Fibroblast of upper back skin (primary cell): ENCODE data around the gene COLEC11.
"Not testable (repeated sequence)": the region's sequence is repeated elsewhere in the genome, so short reads cannot be mapped to it uniquely, and the experiment has no call there.

Experiments used
- DNase-seq: peaks from one replicate; pipeline ENCODE4 v3.0.0-alpha.2; 2013

COLEC11 gene

DNA sequence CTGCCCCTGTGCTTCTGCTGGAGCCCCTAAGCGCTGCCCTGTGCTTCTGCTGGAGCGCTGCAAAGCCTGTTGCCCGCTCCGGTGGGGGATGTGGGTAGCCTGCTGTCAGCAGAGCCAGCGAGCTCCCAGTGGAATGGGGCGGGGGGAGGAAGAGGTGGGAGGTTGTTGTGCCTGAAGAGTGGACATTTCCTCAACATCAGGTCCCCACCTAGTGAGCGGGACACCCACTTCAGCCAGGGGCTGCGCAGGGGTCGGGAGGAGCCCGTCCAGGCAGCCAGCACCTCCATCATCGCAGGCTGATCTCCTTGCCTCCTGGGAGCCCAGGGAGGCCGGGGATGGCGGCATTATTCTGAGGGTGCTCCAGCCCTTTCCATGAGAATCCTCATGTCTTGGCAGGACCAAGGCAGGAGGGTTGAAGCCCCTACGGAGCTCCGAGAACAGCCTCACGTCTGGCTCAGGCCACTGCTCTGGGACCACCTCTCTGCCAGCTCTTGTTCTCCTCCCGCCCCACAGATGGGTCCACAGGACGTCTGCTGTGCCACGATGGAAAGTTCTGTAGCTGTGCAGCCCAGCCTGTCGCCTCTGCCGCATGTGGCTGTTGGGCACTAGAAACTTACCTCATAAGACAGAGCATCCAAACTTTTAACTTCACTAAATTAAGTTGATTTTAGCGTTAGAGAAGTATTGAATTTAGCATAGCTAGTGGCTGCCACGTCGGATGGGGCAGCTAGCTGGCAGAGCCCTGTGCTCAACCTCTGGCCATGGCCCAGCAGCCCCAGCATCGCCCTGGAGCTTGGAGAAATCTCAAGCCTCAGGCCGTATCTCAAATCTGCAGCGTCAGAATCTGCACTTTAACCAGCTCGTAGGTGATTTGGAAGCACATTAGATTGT, 61.2 kb downstream of the COLEC11 start:
- no peak for DNase-seq

DNA sequence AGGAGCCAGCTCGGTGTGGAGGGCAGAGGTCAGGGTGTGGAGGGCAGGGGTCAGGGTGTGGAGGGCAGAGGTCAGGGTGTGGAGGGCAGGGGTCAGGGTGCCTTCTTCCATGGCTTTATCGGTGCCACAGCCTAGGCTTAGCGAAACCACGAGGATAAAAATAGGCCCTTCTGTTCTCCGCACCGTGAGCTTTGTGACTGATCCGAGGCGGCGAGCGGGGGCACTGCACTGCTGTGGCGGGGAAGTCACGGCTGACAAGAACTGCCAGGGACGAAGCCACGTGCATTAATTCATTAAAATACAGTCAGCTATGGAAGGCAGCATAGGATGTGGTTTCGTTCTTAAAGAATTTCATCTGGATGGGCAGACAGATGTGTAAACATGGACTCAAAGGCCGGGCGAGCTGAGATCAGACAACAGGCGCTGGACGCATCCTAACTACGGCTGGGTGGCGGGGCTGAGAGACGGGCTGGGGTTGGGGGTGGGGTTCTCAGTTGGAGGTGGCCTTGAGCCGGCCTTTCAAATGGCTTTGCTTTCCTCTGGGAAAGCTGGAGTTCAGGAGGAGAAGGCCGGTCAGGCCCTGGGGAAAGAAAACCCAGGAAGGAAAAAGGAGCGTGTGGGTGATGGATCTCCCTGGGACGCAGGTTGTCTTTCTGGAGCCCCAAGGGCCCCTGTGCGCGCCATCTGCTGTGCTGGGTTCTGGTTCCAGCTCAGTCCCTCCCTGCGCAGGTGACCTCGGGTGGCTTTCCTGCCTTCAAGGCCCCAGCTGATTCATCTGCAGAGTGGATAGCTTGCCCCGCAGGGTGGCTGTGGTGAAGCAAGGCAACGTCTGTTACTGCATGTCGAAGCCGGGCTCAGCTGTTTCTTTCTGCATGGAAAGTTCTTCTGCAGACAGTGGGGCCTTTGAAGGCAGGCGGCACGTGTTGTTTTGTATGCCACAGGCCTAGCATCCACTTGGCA, 62.1 kb downstream of the COLEC11 start:
- DNase-seq = no peak

DNA sequence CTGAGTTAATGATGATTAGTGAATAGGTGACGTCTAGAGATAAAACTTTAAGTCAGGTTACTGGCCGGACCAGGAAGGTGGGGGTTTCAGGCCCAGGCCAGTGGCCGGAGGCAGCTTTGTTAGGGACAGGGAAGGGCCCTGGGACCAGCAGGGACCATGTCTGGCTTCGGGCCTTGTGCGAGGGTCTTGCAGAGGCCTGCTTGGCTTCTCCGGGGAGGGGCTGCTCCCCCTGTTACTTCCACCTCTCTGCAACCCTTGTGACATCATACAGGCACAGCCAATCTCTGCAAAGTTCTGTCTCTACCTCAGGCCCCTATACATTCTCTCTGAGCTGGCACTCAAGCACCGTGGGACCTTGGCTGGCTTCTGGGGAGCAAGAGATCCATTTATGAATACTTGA, 63.0 kb downstream of the COLEC11 start, which contains the start of gene ALLC:
Gene ALLC, plus strand, starts transcription at position 320 of the 400 bp plus-strand sequence. CDS start 12,958 bp downstream, outside the sequence.
- DNase-seq = no peak

DNA sequence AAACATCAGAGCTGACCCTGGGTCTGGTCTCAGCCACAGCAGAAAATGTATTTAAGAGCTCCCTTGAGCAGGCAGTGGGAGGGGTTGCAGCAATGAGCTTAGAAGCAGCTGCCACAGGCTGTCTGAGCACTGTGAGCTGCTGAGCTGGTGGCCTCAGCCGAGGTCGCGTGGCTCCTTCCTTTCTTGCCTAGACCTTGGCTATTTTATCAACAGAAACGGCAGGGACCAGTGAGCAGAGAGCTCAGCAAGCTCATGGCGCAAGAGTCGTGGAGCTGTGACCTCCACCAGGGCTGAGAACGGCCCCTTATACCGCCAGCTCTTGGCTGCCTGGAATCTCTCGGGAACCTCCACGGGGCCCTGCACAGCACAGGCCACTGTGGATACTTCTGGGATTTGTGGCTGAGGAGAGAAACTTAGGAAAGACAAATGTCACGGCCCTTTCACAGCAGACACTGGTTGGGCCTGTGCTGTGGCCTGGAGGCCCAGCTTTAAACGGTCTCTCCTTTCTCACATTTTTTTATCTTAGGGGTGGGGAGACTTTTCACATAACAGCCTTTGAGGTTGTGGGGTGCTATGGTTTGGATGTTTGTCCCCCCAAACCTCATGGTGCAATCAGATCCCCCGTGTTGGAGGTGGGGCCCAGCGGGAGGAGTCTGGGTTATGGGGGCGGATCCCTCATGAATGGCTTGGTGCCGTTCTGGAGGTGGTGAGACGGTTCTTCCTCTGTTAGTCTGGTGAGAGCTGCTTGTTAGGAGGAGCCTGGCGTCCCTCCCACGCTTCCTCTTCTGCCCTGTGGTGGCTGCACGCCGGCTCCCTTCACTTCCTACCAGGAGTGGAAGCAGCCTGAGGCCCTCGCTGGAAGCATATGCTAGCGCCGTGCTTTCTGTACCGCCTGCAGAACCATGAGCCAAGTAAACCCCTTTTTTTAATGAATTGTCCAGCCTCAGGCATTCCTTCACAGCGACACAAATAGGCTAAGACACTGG, 64.8 kb downstream of the COLEC11 start:
- DNase-seq = no peak

DNA sequence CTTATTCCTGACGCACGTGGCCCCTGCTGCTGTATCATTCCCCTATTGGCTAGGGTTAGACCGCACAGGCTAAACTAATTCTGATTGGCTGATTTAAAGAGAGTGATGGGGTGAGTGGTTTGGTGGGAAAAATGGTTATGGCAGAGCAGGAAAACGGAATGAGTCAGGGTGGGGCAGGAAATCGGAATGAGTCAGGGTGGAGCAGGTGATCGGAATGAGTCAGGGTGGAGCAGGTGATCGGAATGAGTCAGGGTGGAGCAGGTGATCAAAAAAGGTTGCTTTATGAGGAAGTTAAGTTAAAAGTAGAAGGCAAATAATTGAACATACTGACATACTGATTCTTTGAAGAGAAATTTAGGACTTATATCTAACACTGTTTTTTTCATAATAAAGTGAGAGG, 65.7 kb downstream of the COLEC11 start:
- not testable (repeated sequence) for DNase-seq

DNA sequence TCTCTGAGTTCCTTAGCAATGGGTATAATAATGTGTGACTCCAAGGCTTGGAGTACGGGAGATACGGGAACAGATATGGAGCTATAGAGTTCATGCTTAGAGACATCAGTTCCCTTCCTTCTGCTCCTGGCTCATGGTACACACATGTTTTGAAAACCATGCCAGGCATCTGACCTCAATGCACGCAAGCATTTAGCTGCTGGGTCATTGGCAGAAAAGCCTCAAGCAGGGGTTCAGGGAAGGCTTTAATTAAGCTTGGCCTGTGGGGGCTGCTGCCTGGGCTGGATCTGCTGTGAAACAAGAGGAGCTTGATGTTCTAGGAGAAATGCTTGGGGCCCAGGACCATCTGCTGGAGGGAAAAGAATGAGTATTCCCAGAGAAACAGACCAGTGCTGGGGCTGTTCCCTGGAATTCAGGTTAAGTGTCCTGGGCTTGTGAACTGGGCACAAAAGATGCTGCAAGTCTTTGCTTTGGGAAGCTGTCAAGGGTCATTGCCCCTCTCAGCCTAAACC, 66.3 kb downstream of the COLEC11 start:
- DNase-seq = peak; percentile 4

DNA sequence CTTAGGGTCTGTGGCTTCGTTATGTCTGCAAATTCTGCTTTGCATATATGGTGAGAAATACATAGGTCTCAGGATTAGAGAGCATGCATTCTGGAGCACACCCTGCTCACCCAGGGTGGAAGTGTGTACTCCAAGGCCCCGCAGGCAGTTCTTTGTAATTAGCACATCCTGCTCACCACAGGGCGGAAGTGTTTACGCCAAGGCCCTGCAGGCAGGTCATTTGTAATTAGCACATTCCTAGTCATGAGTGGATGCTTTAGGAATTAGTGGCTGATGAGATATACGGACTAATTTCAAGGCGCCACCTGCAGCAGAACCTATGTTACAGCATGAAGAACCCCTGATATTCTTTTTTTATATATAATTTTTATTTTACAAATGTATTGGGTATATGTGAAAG, 67.3 kb downstream of the COLEC11 start:
- no peak for DNase-seq

DNA sequence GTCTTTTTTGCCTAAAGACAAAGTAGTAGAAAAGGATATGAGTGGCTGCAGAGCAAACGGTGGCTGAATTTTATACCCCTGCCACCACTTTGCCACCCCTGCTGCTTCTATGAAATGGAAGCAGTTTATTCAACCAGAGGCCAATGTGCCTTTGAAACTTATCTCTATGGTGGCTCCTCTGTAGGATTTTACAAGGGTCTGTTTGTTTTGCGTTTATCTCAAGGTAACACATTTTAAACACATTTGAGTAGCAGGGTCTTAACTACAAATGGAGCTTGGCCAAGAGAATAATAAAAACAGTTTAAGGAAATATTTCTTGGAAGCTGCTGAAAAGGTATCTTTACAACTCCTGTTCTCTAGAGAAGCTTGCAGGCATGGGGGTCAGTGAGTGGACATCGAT, 69.2 kb downstream of the COLEC11 start:
- DNase-seq = no peak

DNA sequence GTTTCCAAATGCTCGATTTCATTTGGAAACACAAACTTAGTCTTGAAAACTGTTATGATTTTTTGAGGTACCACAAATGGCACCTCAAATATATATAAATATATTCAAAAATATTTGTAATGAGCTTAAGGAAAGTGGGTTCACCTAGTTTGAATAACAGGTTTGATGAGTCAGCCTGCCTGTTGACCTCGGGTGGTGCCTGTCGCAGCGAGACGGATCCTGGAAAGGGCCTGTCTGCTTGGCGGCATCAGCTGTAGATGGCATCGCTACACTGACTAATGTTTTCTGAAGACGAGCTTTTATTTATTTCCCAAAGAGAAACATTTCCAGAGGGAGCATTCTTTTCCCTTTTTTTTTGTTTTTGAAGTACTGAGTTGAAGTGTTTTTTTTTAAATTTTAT, 70.0 kb downstream of the COLEC11 start:
- DNase-seq = no peak

DNA sequence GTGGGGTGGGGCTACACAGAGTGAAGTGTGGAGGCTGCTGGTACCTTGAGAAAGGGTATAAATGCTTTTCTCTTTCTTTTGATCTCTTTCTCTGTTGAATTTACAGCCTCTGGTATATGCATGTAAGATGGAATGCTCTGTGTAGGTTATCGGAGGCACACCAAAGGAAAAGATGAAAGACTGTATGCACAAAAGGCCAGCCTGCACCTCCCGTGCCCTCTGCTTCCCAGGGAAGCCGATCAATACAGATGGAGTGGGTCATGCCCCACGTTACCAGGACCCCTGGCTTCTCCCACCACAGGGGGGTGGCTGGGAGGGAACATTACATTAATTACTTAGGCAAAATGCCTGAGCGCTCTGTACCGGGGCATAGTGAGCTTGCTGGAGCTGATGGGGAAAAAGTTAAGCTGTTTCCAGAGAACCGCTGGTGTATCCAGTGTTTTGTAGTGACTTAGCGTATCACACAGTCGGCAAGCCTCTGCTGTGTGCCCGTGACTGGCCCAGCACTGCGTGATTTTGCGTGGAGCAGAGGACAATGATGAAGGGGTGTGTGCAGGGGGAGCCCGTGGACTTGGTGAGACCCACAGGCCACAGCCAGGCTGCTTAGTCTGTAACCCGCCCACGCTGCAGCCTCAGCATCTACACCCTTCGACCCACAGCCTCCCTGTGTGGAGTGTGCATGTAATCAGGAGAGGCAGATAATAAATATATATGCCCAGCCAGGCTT, 71.1 kb downstream of the COLEC11 start:
- no peak for DNase-seq

DNA sequence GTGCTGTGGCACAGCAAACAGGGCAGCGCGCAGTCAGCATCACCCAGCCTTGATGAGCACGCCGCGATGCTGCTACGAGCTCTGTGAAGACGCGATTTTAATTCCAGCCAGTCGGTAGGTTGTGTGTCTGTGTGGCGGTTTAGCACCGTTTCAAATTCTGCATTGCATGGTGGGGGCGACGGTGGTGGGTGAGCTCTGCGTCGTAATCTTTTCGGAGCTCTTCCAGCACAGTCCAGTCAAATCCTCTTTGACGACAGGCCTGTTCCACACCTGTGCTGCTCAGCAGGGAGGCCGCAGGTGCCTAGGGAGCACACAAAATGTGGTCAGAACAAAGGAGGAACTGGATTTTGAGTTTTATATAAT, 71.7 kb downstream of the COLEC11 start:
- no peak for DNase-seq

DNA sequence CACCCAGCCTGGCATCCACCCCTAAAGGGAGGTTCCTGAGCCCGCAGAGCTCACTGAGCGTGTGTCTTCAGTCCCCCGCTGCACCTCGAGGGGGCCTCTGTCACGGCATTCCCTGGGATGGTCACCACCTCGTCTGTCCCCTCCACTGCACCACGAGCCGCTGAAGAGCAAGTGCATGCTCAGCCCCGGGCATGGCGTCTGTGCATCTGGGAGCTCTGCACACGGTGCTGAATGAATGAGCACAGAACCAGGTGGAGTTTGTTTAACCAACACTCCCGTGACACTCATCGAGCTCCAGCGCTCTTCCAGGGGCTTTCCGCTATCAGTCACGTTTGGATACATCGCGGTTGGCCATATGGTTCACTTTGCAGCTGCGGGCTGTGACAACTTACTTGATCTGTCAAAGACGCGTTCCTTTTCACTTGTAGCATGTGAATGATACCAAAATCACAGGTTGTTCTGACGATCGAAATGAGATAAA, 72.3 kb downstream of the COLEC11 start:
- no peak for DNase-seq

DNA sequence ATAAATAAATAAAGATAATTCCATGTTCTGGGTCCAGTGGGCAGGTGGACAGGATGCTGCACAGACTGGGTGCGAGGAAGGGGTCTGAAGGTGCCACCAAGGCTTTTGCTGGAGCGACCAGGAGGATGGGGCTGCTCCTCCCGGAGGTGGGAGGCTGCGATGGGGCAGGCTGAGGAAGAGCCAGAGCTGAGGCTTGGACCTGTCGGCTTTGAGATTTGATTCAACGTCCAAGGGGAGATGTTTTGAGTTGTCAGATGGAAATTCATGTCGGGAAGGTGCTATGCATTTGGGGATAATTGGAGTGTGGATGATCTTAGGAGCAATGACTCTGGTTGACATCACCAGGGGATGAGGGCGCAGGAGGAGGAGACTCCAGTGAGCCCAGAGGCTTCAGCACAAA, 74.7 kb downstream of the COLEC11 start:
- DNase-seq = no peak

DNA sequence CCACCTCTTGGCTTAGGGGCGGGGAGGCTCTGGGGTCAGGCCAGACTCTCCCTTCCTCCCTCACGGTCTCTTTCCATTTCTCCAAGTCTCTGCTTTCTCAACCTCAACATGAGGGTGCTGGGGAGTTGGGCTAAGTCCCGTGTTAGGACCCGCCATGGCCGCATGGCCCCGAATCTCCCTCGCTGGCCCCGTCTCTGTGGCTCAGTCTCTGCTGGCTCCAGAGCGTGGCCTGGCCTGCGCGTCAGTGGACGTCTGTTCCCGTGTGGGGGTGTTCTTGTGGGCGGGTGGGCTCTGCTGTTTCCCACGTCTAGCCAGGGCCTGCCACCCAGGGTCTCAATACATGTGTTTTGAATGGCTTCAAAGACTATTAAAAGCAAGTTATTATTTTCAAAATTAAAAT, 75.5 kb downstream of the COLEC11 start:
- DNase-seq = no peak

DNA sequence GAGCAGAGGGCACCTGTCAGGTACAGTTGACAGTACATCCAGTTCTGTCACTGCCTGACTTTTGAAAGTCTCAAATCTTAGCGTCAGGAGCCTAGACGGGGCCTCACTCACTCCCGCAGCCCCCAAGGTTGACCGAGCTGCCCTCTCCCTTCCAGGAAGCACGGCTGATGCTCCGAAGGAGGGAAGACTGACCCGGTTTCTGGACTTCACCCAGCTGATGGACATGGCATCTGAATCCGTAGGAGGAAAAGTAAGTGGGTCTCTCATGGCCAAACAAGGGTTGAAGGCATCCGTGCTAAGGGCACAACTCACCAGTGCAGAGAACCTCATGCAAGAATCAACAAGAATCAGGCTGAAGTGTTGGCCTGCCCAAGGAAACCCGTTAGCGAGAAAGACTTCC, 76.0 kb downstream of the COLEC11 start:
- DNase-seq = no peak

DNA sequence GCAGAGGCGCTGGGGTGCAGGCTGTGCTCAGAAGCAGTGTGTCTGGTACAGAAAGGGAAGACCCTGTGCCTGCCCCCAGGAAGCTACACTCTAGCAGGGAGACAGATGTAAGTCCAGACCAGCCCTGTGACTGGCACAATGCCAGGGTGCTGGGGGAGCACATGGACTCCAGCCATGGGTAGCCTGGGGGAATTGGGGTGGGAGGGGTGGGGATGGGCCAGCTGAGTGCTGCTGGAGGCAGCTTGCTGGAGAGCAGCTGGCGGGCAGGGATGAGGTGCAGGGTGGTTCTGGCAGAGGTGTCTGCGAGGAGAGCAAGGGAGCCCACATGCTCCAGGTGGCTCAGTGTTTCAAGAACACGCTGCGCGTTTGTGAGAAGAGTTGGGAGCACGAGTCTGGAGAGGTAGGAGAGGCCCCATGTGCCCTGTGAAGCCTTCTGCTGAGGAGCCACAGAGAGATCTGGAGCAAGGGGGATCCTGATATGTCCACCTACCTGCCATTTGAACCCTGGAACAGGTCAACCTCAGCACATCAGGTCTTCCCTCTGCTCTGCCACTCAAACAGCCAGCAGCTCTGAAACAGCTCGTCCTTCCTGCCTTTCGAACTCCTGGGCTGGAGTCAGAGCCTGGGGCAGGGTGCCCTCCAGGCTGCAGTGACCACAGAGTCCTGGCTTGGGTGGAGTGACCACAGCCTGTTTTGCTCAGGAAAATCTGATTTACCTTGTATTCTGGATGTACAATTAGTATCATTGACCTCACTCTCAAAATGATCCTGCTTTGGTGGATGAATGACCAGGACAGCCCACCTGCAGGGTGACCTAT, 78.2 kb downstream of the COLEC11 start:
- DNase-seq = no peak

DNA sequence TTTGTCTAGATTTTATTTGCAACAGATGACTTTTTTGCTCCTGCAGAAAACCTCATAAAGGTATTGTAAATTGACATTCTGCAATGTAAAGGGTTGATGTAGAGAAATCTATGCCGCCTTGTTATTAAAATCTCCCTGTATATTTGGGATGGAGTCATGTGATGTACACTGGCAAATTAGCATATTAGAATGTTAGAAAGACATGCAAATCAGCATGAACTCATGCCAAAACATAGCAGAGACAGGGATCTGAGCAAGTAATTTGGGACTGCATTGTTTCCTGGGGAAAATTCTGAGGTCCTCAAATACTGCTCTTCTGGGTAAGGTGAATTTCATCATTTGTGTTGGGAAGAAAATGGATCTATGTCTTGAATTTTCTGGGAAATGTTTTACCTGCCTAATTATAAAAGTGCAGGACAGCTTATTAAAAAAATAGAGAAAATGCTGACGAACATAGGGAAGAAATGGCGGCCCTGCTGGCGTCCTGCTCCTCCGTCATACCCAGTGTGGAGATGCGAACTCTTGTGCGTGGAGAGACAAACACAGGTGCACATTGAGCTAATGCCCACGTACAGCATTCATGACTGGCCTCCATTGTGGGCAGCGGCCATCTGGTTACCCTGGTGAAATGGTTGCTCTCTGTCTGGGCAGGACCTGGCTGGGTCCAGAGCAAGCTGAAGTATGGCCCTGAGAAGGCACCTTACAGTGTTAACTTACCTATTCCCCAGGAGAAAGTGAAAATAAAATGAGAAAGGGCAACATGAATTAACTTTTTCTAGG, 79.3 kb downstream of the COLEC11 start:
- no peak for DNase-seq

DNA sequence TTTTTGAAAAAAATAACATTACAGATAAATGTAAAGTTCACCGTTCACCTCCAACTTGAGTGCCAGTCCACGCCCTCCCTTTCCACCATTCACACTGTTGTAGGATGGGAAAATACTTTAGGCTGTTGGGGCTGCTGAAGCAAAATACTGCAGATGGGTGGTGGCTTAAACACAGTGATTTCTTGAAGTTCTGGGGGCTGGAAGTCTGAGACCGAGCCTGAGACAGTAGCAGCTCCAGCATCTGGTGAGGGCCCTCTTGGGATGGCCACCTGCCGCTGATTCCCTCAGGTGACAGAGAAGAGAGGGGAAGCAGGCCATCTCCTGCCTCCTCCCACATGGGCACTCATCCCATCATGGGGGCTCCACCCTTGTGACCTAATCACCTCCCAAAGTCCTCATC, 80.8 kb downstream of the COLEC11 start:
- DNase-seq = no peak

DNA sequence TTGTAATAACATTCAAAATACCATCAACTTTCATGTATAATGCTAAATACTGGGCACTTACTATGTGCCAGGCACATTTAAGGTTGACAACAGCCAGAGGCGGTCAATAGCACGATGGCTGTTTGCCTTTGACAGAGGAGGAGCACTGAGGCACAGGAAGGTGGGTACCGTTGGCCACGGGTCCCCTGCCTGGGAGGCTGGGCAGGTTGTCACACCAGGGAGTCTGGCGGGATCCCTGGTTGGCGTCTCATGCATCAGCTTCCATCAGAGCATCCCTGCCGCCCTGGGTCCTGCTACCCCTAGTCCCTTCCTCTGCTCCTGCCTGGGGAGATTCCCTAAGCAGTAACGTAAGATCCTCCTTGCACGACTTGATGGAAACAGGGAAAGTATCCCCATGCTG, 82.5 kb downstream of the COLEC11 start:
- DNase-seq = no peak

DNA sequence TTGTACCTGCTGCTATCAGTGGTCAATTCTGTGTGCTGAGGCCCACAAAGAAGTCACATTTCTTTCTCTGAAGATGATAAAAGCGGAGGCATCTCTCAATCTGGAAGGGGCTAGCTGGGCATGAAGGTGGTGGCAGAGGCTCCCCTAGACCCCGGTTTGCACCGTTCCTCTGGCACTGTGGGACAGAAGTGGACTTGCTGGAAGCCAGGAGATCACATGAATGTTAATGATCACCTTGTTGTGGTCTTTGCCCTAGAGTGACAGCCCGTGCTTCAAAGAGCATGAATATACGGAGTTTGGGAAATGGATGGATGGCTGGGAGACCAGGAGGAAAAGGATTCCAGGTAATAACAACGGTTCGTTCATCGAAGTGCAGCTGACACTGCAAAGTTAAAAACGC, 83.3 kb downstream of the COLEC11 start:
- no peak for DNase-seq
